Loucy (cell line): ENCODE results near the gene NAT10.

Source experiments
- EZH2phosphoT487 ChIP-seq: fragments of 200-600 bp; IDR thresholded peaks from 2 replicates; pipeline ENCODE4 v1.6.1; 2018; ENCODE audit warnings: antibody characterized with exemption, mild to moderate bottlenecking, moderate library complexity, borderline replicate concordance
- TF ChIP-seq, protein P1 (sequence below): fragments of 200-600 bp; sonication (generic); conservative IDR thresholded peaks from 2 replicates; pipeline ENCODE4 v1.5.1; 2014; ENCODE audit warnings: mild to moderate bottlenecking, antibody characterized with exemption, low read length

DNA sequence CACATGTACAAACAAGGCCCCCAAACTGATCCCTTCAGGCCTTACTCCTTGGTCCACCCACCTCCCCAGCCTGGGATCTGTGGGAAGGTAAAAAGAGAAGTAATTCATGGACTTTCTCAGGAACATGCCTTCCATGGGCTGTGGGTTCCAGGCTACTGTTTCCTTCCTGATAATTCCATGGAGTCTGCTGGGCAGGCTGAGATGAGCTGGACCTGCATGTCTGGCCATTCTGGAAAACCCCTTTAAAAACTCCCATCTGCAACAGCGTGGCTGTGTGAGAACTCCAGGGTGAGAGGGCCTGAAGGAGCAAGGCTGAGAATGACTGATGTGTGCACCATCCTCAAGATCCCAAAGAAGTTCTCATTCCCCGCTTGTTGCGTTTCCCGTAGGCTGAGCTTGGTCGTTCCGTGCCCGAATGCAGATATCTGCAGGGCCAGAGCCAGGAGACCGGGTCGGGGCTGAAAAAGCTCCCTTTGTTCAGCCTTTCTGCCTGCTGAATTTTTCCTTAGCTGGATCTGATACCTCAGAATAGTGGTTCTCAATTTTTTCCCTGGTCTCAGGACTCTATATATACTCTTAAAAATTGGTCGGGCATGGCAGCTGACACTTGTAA lies 72.9 kb downstream of the NAT10 start:
- TF ChIP-seq EZH2phosphoT487: no peak
- TF ChIP-seq, protein P1, sequence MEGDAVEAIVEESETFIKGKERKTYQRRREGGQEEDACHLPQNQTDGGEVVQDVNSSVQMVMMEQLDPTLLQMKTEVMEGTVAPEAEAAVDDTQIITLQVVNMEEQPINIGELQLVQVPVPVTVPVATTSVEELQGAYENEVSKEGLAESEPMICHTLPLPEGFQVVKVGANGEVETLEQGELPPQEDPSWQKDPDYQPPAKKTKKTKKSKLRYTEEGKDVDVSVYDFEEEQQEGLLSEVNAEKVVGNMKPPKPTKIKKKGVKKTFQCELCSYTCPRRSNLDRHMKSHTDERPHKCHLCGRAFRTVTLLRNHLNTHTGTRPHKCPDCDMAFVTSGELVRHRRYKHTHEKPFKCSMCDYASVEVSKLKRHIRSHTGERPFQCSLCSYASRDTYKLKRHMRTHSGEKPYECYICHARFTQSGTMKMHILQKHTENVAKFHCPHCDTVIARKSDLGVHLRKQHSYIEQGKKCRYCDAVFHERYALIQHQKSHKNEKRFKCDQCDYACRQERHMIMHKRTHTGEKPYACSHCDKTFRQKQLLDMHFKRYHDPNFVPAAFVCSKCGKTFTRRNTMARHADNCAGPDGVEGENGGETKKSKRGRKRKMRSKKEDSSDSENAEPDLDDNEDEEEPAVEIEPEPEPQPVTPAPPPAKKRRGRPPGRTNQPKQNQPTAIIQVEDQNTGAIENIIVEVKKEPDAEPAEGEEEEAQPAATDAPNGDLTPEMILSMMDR: no peak
